ENCODE data around the gene MRPL10.

- TF ChIP-seq ZNF354C (tag by site-specific recombination; IDR thresholded peaks at IDR 0.05; ENCODE audit: borderline replicate concordance, low read depth) (no peak), CTCF (tag by site-specific recombination; IDR thresholded peaks at IDR 0.05) (no peak), ZBTB6 (tag by site-specific recombination; IDR thresholded peaks at IDR 0.05) (no peak), MEIS1 (CRISPR knock-in tag; IDR thresholded peaks at IDR 0.05; ENCODE audit: borderline replicate concordance) (no peak), ZEB2 (tag by site-specific recombination; IDR thresholded peaks at IDR 0.05) (no peak), PRDM10 (tag by site-specific recombination; IDR thresholded peaks at IDR 0.05) (no peak), ZNF112 (tag by site-specific recombination; IDR thresholded peaks at IDR 0.05) (no peak), ZSCAN23 (tag by site-specific recombination; IDR thresholded peaks at IDR 0.05) (no peak), ZNF426 (tag by site-specific recombination; IDR thresholded peaks at IDR 0.05) (no peak), ZNF157 (tag by site-specific recombination; IDR thresholded peaks at IDR 0.05) (no peak)
Observed at GRCh38 chr17:47785538-47786123, 45.7 kb downstream of the MRPL10 start.

All from HEK293 (cell line).